Nephron progenitor cell (in vitro differentiated cells): Measurements from ENCODE around the gene SYT1.

Experiments used
- DNase-seq: peaks from one replicate; pipeline ENCODE4 v3.0.0; 2021
- H3K27ac Mint-ChIP-seq: 2 replicates; pipeline ENCODE4 v1.8.0; 2021; ENCODE audit warnings: mild to moderate bottlenecking, moderate library complexity, mixed read lengths
- H3K27me3 Mint-ChIP-seq: 2 replicates; pipeline ENCODE4 v1.8.0; 2021; ENCODE audit warnings: mild to moderate bottlenecking, low read depth, mixed read lengths; ENCODE audit not compliant: poor library complexity
- H3K36me3 Mint-ChIP-seq: 2 replicates; pipeline ENCODE4 v1.8.0; 2021; ENCODE audit warnings: low read depth, mixed read lengths
- H3K4me1 Mint-ChIP-seq: 2 replicates; pipeline ENCODE4 v1.8.0; 2021; ENCODE audit warnings: mixed read lengths
- H3K4me3 Mint-ChIP-seq: 2 replicates; pipeline ENCODE4 v1.8.0; 2021; ENCODE audit warnings: mild to moderate bottlenecking, moderate library complexity, mixed read lengths
- H3K9me3 Mint-ChIP-seq: 2 replicates; pipeline ENCODE4 v1.8.0; 2021; ENCODE audit warnings: mild to moderate bottlenecking, moderate library complexity, mixed read lengths
- TF ChIP-seq, protein P1 (sequence below): fragments of 200-600 bp; sonication (generic); IDR thresholded peaks from 2 replicates; pipeline ENCODE4 v1.5.0; 2021; ENCODE audit warnings: antibody characterized with exemption

Gene SYT1

DNA sequence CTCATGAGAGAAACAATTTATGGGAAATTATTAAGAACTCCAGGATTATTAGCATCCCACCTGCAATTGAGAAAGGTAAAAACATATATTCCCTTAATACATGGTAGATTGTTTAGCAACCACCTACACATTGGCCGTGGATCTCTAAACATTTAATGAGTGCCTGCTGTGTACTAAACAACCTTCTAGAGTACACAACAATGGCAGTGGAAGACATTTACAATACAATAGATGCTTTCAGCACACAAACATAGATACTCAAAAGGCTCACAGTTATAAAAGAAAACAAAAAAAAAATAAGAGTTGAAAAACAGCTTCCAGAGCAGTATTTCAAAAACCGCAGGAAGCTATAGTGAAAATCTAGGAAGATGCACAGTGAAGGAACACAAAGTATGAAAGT is 382.9 kb downstream of the SYT1 start:
- H3K9me3 Mint-ChIP-seq = peaks cover 15% of the 10 kb centered on the region
- peaks cover 4% of the 10 kb centered on the region for H3K27me3 Mint-ChIP-seq

GRCh38 chr12:79250186-79250585 is 385.6 kb downstream of the SYT1 start:
- no peak overlapping the region for H3K27ac Mint-ChIP-seq
- peaks cover 5% of the 10 kb centered on the region for H3K4me1 Mint-ChIP-seq
- H3K4me3 Mint-ChIP-seq = no peak overlapping the region
- H3K9me3 Mint-ChIP-seq = peaks cover 9% of the 10 kb centered on the region
- H3K27me3 Mint-ChIP-seq = peaks cover 4% of the 10 kb centered on the region
- DNase-seq = no peak
- TF ChIP-seq, protein P1, sequence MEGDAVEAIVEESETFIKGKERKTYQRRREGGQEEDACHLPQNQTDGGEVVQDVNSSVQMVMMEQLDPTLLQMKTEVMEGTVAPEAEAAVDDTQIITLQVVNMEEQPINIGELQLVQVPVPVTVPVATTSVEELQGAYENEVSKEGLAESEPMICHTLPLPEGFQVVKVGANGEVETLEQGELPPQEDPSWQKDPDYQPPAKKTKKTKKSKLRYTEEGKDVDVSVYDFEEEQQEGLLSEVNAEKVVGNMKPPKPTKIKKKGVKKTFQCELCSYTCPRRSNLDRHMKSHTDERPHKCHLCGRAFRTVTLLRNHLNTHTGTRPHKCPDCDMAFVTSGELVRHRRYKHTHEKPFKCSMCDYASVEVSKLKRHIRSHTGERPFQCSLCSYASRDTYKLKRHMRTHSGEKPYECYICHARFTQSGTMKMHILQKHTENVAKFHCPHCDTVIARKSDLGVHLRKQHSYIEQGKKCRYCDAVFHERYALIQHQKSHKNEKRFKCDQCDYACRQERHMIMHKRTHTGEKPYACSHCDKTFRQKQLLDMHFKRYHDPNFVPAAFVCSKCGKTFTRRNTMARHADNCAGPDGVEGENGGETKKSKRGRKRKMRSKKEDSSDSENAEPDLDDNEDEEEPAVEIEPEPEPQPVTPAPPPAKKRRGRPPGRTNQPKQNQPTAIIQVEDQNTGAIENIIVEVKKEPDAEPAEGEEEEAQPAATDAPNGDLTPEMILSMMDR = no peak
- peaks cover 40% of the 10 kb centered on the region for H3K36me3 Mint-ChIP-seq

More for the DNA sequence above, 382.9 kb downstream of the SYT1 start:
- Mint-ChIP-seq H3K4me3 (no peak overlapping the region), H3K36me3 (peaks cover 42% of the 10 kb centered on the region), H3K4me1 (peaks cover 5% of the 10 kb centered on the region), H3K27ac (no peak overlapping the region)
- DNase-seq = no peak
- TF ChIP-seq, protein P1 = no peak

DNA sequence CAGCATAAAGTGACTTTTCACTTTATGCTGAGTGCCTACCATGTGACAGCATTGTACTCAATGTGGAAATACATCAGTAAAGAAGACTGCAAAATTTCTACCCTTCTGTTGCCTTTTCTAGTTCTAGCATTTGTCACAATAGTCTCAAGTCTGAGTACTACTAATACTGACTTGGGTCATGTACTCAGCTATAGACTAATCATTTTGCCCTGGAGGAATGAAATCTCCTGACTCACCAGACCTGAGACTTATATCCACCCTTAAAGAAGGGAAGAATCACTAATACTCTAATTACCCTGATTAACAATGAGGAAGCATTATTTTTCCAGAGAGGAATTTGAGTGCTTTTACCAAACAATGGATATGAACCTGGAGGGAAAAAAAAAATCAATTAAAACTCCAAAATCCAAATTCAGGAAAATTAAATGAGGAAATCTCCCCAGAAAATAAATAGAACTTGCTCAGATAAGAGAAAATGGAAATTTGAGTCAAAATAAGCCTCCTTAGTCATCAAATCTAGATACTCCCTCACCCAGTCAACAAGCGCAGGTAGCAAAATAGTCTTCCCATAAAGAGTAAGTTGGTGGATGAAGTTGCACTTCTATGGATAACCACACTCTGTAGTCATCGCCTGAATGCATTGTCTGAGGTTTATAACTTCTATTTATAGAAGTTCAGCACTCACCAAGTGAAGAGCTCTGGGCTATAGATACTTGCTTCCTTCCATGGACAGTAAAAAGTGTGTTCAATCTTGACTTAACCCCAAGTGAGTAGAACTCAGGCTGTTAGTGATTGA is 386.6 kb downstream of the SYT1 start:
- peaks cover 36% of the 10 kb centered on the region for H3K36me3 Mint-ChIP-seq
- peaks cover 9% of the 10 kb centered on the region for H3K9me3 Mint-ChIP-seq
- DNase-seq = no peak
- peaks cover 4% of the 10 kb centered on the region for H3K27me3 Mint-ChIP-seq
- TF ChIP-seq, protein P1 = no peak
- H3K4me3 Mint-ChIP-seq = no peak overlapping the region
- H3K27ac Mint-ChIP-seq = no peak overlapping the region
- H3K4me1 Mint-ChIP-seq = peaks cover 5% of the 10 kb centered on the region

DNA sequence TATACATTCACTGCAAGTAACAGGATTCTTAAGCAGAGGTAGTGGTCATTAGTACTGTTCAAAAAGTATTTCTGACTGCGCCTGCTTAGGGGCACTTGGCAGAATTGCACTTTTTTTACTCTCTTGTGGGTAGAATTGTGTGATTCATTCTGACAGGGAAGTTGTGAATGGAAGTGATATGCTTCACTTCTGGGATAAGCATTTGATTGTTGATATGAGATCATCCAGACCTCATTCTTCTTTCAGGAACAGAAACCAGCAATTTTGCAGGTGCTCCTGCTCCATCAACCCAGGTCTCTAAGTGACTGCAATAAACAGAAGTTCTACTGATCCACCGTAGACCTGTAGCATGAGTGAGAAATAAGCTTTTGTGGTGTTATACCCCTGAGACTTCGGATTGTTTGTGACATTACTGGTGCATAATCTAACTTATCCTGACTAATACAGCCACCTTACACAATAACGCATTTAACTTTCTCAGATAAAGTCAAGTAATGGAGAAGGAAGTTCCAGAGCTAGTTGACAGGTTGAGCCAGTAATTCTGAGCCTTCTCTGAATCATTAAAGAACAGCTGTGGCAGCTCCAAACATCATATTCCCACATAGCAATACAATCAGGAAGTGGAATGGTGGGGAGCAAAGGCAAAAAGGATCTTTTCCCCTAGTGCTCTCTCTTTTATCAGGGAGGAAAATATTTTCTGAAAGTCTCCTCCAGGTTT is 387.9 kb downstream of the SYT1 start:
- Mint-ChIP-seq H3K27me3 (peaks cover 4% of the 10 kb centered on the region), H3K4me3 (no peak overlapping the region), H3K4me1 (peaks cover 5% of the 10 kb centered on the region), H3K9me3 (peaks cover 9% of the 10 kb centered on the region), H3K36me3 (peaks cover 34% of the 10 kb centered on the region), H3K27ac (no peak overlapping the region)
- DNase-seq = no peak
- TF ChIP-seq, protein P1 = no peak

DNA sequence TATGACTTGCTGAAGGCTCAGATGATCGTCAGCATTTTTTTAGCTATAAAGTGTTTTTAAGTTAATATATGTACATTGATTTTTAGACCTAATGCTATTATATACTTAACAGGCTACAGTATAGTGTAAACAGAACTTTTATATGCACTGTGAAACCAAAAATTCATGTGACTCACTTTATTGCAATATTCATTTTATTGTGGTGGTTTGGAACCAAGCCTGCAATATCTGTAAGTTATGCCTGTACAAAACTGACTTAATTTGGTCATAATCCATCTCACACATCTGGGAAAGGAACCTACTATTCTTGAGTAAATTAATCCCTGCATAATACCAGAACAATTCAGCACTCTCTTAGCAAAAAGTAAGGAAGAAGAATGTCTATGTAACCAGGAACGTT is 390.7 kb downstream of the SYT1 start:
- Mint-ChIP-seq H3K36me3 (peaks cover 24% of the 10 kb centered on the region), H3K27ac (no peak overlapping the region), H3K27me3 (no peaks in the 10 kb centered on the region), H3K4me1 (peaks cover 27% of the 10 kb centered on the region), H3K9me3 (peaks cover 9% of the 10 kb centered on the region), H3K4me3 (no peak overlapping the region)
- no peak for DNase-seq
- TF ChIP-seq, protein P1 = no peak
